ENCODE results near the gene CALML4. TPM values are rescaled to one million over a fixed set of nuclear protein-coding genes. Genes with fewer than 3 reads are reported as not detected.

The CALML4 gene, protein sequence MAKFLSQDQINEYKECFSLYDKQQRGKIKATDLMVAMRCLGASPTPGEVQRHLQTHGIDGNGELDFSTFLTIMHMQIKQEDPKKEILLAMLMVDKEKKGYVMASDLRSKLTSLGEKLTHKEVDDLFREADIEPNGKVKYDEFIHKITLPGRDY
- total RNA-seq = 7.3 TPM
- long read RNA-seq, partial matches to known transcripts = 0 of 12 reads
- long read RNA-seq, other reads (novel, unspliced or antisense) = 4 of 12 reads

DNA sequence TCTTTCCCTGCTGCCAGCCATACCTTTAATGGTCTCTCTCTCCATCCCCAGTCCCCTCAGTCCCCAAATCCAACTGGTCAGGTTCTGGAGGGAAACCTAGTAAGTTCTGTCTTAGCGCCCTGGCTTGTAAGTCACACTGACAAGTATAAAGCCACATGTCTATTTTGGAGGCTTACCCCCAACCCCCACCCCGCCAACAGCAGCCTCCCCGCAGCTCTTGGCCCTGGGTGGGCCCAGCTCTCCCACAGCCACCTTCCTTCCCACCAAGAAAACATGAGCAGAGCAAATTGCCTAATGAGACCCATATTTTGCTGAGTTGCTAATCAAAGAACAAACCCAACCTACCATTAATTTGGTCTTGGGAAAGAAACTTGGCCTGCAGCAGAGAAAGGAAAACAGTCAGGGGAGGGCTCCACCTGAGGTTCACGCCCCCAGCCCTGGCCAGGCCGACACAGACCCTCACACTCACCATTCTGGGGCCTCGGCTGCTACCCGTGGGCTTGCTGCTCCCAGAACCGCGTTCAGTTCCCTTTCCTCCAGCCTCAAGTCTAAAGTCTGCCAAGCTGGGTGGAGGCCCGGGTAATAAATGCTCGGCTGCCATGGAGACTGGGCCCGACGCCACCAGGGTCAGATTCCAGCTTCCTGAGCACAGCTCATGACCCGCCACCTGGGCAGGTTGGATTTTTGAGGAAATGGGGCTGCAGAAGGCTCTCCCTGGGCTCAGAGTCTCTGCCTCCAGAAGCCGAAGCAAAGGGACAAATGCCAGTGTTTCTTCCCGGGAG, at the start of gene CALML4:
TSS of gene CALML4 (minus strand) at position 557 of the 782 bp plus-strand sequence. CDS start at position 472, 85 bp downstream.
- no peaks in the 10 kb centered on the region for H3K36me3 ChIP-seq
- intact Hi-C loops (cut with DNase I) = no loop called here
- H3K4me3 ChIP-seq = peak within 1 kb of the TSS; percentile 37
- TF ChIP-seq, protein P1, sequence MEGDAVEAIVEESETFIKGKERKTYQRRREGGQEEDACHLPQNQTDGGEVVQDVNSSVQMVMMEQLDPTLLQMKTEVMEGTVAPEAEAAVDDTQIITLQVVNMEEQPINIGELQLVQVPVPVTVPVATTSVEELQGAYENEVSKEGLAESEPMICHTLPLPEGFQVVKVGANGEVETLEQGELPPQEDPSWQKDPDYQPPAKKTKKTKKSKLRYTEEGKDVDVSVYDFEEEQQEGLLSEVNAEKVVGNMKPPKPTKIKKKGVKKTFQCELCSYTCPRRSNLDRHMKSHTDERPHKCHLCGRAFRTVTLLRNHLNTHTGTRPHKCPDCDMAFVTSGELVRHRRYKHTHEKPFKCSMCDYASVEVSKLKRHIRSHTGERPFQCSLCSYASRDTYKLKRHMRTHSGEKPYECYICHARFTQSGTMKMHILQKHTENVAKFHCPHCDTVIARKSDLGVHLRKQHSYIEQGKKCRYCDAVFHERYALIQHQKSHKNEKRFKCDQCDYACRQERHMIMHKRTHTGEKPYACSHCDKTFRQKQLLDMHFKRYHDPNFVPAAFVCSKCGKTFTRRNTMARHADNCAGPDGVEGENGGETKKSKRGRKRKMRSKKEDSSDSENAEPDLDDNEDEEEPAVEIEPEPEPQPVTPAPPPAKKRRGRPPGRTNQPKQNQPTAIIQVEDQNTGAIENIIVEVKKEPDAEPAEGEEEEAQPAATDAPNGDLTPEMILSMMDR (IDR thresholded peaks at IDR 0.05) = no peak
- no peaks in the 10 kb centered on the region for H3K9me3 ChIP-seq
- peak within 1 kb of the TSS; percentile 60 for H3K27ac ChIP-seq
- peaks cover 36% of the 10 kb centered on the region for H3K4me1 ChIP-seq
- H3K27me3 ChIP-seq (ENCODE audit: low read depth) = no peaks in the 10 kb centered on the region
- peak; percentile 74 for DNase-seq
- ATAC-seq = peak; percentile 49 to 62

DNA sequence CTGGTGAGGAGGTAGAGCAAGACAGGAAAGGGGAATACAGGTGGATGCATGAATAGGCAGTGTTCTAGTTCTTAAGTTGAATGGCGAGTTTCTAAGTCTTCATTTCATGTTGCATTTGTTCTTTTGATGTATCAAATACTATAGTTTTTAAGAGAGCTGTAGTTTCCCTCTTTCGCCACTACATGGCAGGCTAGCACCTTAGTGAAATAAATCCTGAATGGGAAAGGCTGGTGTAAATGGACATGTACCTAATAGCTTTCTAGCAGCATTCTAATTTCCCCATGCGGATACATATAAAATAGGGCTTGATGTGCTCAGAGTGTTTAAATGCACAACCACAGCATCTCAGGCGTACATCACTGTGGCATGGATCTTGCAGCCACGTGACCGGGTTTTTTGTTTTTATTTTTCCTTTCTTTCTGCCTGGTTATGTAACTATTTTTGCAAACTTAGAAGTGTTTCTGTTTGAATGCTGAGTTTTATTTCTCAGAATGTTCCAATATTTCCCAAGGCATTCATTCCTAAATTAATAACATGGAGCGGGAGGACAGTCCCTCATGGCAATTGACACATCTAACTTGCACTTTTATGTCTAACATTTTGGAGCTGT, 47.9 kb upstream of the CALML4 start:
- Histone ChIP-seq H3K27ac (no peak overlapping the region), H3K4me1 (peaks cover 19% of the 10 kb centered on the region), H3K27me3 (ENCODE audit: low read depth) (no peaks in the 10 kb centered on the region), H3K36me3 (no peaks in the 10 kb centered on the region), H3K4me3 (no peak overlapping the region), H3K9me3 (no peaks in the 10 kb centered on the region)
- intact Hi-C loops (cut with DNase I) = no loop called here
- TF ChIP-seq, protein P1 (IDR thresholded peaks at IDR 0.05) = peak; percentile 79
- peak; percentile 53 to 55 for ATAC-seq
- no peak for DNase-seq

DNA sequence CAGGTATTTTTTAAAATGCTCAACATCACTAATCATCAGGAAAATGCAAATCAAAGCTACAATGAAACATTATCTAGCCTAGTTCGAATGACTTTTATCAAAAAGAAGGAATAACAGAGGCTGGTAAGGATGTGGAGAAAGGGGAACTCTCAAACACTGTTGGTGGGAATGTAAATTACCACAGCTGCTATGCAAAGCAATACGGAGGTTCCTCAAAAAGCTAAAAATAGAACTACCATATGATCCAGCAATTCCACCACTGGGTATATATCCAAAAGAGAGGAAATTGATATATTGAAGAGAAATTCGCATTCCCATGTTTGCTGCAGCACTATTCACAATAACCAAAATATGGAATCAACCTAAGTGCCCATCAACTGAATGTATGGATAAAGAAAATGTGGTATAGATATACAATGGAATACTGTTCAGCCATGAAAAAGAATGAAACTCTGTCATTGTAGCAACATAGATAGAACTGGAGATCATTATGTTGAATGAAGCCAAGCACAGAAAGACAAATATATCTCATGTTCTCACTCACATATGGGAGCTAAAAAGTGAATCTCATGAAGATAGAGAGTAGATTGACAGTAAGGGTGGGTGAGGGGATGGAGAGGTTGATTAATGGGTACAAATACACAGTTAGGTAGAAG, 44.1 kb upstream of the CALML4 start:
- Histone ChIP-seq H3K36me3 (no peaks in the 10 kb centered on the region), H3K9me3 (peaks cover 8% of the 10 kb centered on the region), H3K4me1 (peaks cover 6% of the 10 kb centered on the region), H3K27ac (no peak overlapping the region), H3K27me3 (ENCODE audit: low read depth) (no peaks in the 10 kb centered on the region), H3K4me3 (no peak overlapping the region)
- DNase-seq (no peak), ATAC-seq (peak in 1 of 2 donors; percentile 30)
- TF ChIP-seq, protein P1 (IDR thresholded peaks at IDR 0.05) = no peak
- intact Hi-C loops (cut with DNase I) = no loop called here

DNA sequence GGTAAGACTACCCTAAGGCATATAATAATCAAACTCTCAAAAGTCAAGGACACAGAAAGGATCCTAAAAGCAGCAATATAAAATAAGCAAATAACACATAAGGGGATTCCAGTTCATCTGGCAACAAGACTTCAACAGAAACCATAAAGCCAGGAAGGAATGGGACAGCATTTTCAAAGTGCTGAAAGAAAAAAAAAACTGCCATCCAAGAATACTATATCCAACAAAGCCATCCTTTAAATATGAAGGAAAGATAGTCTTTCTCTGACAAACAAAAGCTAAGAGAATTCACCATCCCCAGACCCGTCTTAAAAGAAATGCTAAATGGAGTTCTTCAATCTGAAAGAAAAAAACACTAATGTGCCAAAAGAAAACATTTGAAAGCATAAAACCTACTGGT, 39.1 kb upstream of the CALML4 start:
- H3K4me1 ChIP-seq = no peaks in the 10 kb centered on the region
- no peak for DNase-seq
- H3K4me3 ChIP-seq = no peak overlapping the region
- TF ChIP-seq, protein P1 (IDR thresholded peaks at IDR 0.05) = no peak
- H3K36me3 ChIP-seq = no peaks in the 10 kb centered on the region
- ATAC-seq = no peak
- intact Hi-C loops (cut with DNase I) = no loop called here
- no peak overlapping the region for H3K27ac ChIP-seq
- no peaks in the 10 kb centered on the region for H3K27me3 ChIP-seq (ENCODE audit: low read depth)
- peaks cover 14% of the 10 kb centered on the region for H3K9me3 ChIP-seq

Data from lower lobe of right lung (tissue), 2 donors.